Endothelial cell of umbilical vein (primary cell): ENCODE data around the gene PALD1. TPM values are rescaled to one million over a fixed set of nuclear protein-coding genes. Genes with fewer than 3 reads are reported as not detected.

Experiments
- BruUV-seq: library from RNA; stranded (reverse); fragments of 400-500 nt; replicated peaks from 2 replicates; lab custom pipeline; 2021; lab: Mats Ljungman, UMichigan
- CTCF ChIA-PET: fragments of 300-600, 350-600 bp; sonication (Branson Sonifier 250); formaldehyde crosslinking; loops from one replicate; lab custom pipeline; 2021; ENCODE audit warnings: antibody characterized with exemption, inconsistent platforms; lab: Charles Lee
- POLR2A ChIA-PET: fragments of 300-600, 350-600 bp; sonication (Branson Sonifier 250); formaldehyde crosslinking; loops from one replicate; lab custom pipeline; 2021; ENCODE audit warnings: antibody characterized with exemption, inconsistent platforms; lab: Charles Lee
- DNase-seq: peaks from one replicate; pipeline ENCODE4 v3.0.0-alpha.2; 2011; ENCODE audit warnings: low read depth, low spot score
- FAIRE-seq: peaks from 2 replicates; lab custom pipeline; 2011; peaks lifted over from hg19 to GRCh38; lab: Jason Lieb, UNC
- H2AFZ ChIP-seq: 2 replicates; pipeline ENCODE4 v1.6.0; 2012; ENCODE audit warnings: low read depth, low read length, control low read depth, inconsistent platforms
- H3K27ac ChIP-seq: 2 replicates; pipeline ENCODE4 v1.5.1; 2011; ENCODE audit warnings: low read depth, mild to moderate bottlenecking, control low read depth, low read length, moderate library complexity; ENCODE audit not compliant: insufficient read depth
- H3K27me3 ChIP-seq, 2 experiments: 2 replicates each; pipeline versions ENCODE4 v1.6.0 to v1.6.1; 2011; ENCODE audit warnings: low read length in 2 of 2, mixed read lengths in 1 of 2; ENCODE audit not compliant: control insufficient read depth in 2 of 2, insufficient read depth in 2 of 2
- H3K36me3 ChIP-seq, 2 experiments: 2 replicates in 1 of 2; 3 replicates in 1 of 2; pipeline ENCODE4 v1.5.1; 2011; ENCODE audit warnings: low read length in 2 of 2, mild to moderate bottlenecking in 1 of 2, moderate library complexity in 1 of 2; ENCODE audit not compliant: control insufficient read depth in 2 of 2, insufficient read depth in 2 of 2; ENCODE audit errors: extremely low read depth in 1 of 2
- H3K4me1 ChIP-seq: 3 replicates; pipeline ENCODE4 v1.5.1; 2011; ENCODE audit warnings: mild to moderate bottlenecking, low read length; ENCODE audit not compliant: control insufficient read depth, insufficient read depth; ENCODE audit errors: extremely low read depth
- H3K4me2 ChIP-seq: 2 replicates; pipeline ENCODE4 v1.6.1; 2011; ENCODE audit warnings: low read length, control low read depth, mixed read lengths; ENCODE audit not compliant: insufficient read depth
- H3K4me3 ChIP-seq, 3 experiments: fragments of 200-600 bp in 1 of 3; sonication (generic), shearing (Covaris generic) in 1 of 3; replicated peaks in 1 of 3; 2 replicates each; pipeline ENCODE4 v1.5.1; 2011 to 2016; ENCODE audit warnings: control low read depth in 3 of 3, low read length in 3 of 3, mild to moderate bottlenecking in 2 of 3, inconsistent platforms in 1 of 3, low read depth in 1 of 3, moderate library complexity in 1 of 3; ENCODE audit not compliant: insufficient read depth in 1 of 3
- H3K79me2 ChIP-seq: 2 replicates; pipeline ENCODE4 v1.6.0; 2012; ENCODE audit warnings: low read length, inconsistent platforms; ENCODE audit not compliant: control insufficient read depth, insufficient read depth
- H3K9ac ChIP-seq: replicated peaks from 2 replicates; pipeline ENCODE3; 2011; ENCODE audit warnings: low read length, control low read depth; ENCODE audit not compliant: insufficient read depth; ENCODE audit errors: extremely low read depth
- H3K9me1 ChIP-seq: replicated peaks from 3 replicates; pipeline ENCODE4 v1.6.0; 2011; ENCODE audit warnings: mild to moderate bottlenecking, low read length; ENCODE audit not compliant: control insufficient read depth, insufficient read depth; ENCODE audit errors: extremely low read depth
- H3K9me3 ChIP-seq: replicated peaks from 2 replicates; pipeline ENCODE4 v1.5.1; 2012; ENCODE audit warnings: low read length, inconsistent platforms; ENCODE audit not compliant: control insufficient read depth, insufficient read depth
- H4K20me1 ChIP-seq: replicated peaks from 2 replicates; pipeline ENCODE3; 2011; ENCODE audit warnings: mild to moderate bottlenecking, low read length; ENCODE audit not compliant: control insufficient read depth, insufficient read depth; ENCODE audit errors: extremely low read depth
- CTCF ChIP-seq, 2 donors: IDR thresholded peaks; 1 replicate in 1 of 2; 2 replicates in 1 of 2; pipeline ENCODE4 v1.5.1; 2011; ENCODE audit warnings: low read length in 2 of 2, mild to moderate bottlenecking in 2 of 2, moderate library complexity in 2 of 2, control low read depth in 1 of 2, inconsistent platforms in 1 of 2, low read depth in 1 of 2; ENCODE audit not compliant: insufficient read depth in 1 of 2; ENCODE audit errors: extremely low read depth in 1 of 2
- EZH2 ChIP-seq: IDR thresholded peaks from 2 replicates; pipeline ENCODE4 v1.6.1; 2012; ENCODE audit warnings: borderline replicate concordance, low read depth, mild to moderate bottlenecking, moderate library complexity, low read length, inconsistent platforms; ENCODE audit not compliant: severe bottlenecking
- FOS ChIP-seq: IDR thresholded peaks from 2 replicates; pipeline ENCODE4 v1.6.1; 2011; ENCODE audit warnings: mild to moderate bottlenecking, low read length, moderate library complexity, borderline replicate concordance; ENCODE audit not compliant: insufficient read depth
- GATA2 ChIP-seq: IDR thresholded peaks from 2 replicates; pipeline ENCODE4 v1.7.0; 2011; ENCODE audit warnings: low read depth, mild to moderate bottlenecking, moderate library complexity, mixed read lengths, low read length; ENCODE audit not compliant: insufficient read length, insufficient read depth
- JUN ChIP-seq: IDR thresholded peaks from 2 replicates; pipeline ENCODE4 v1.6.1; 2011; ENCODE audit warnings: borderline replicate concordance, low read depth; ENCODE audit not compliant: insufficient read length, insufficient read depth
- MAX ChIP-seq: IDR thresholded peaks from 2 replicates; pipeline ENCODE4 v1.6.1; 2011; ENCODE audit not compliant: insufficient read depth, insufficient read length
- MYC ChIP-seq: IDR thresholded peaks from one replicate; pipeline ENCODE4 v1.6.1; 2011; ENCODE audit warnings: mild to moderate bottlenecking, low read depth, low read length
- POLR2A ChIP-seq: IDR thresholded peaks from 2 replicates; pipeline ENCODE4 v1.6.1; 2012; ENCODE audit warnings: low read depth, mild to moderate bottlenecking, control low read depth, low read length
- POLR2AphosphoS5 ChIP-seq: IDR thresholded peaks from 2 replicates; pipeline ENCODE4 v1.6.1; 2012; ENCODE audit warnings: low read depth, mild to moderate bottlenecking, control low read depth, low read length, moderate library complexity; ENCODE audit not compliant: insufficient read depth
- dilution Hi-C: fragments of 300-500 bp; cut with MboI; formaldehyde crosslinking; loops from one replicate; pipeline ENCODE4 v1.15.0; 2019; ENCODE audit warnings: low sequenced_read_pairs; ENCODE audit not compliant: extremely low pct_ligation_motif_present
- intact Hi-C: fragments of 100-400 bp; cut with micrococcal nuclease; formaldehyde crosslinking; loops from one replicate; pipeline ENCODE4 v1.10.0; 2022
- polyA plus RNA-seq, 4 experiments: library from polyadenylated mRNA; depleted of rRNA in 3 of 4; stranded (reverse) in 3 of 4; unstranded in 1 of 4; fragments of >200 nt; gene quantifications; 2 replicates each; pipeline versions ENCODE4 v1.2.1 to v1.2.3, GENCODE V29; 2011 to 2012; ENCODE audit warnings: missing spikeins in 1 of 4
- total RNA-seq: library from RNA; stranded (reverse); gene quantifications from 2 replicates; pipeline ENCODE4 v1.2.3, GENCODE V29; 2021

Gene PALD1
- total and polyA plus RNA-seq, 2 donors (not counting 3 experiments of a cell fraction or from before 2014, with no cell fraction given), result 16.6 to 73.3 TPM

- FAIRE-seq, result no peak
- peaks cover 0 to 4% of the 10 kb centered on the region in 2 experiments for H3K27me3 ChIP-seq
- dilution Hi-C loops, result no loop called here
Measured at GRCh38 chr10:70476249-70477035, 2.1 kb upstream of the PALD1 start.

More at GRCh38 chr10:70476249-70477035, 2.1 kb upstream of the PALD1 start:
- BruUV-seq, result no TSS peak
- no peaks in the 10 kb centered on the region for H4K20me1 ChIP-seq
- H3K9ac ChIP-seq, result no peak overlapping the region
- H3K36me3 ChIP-seq, result no peaks in the 10 kb centered on the region
- POLR2A ChIA-PET, result no interaction called here
- no peak overlapping the region for H3K27ac ChIP-seq
- intact Hi-C loops, result no loop called here
- no peak for DNase-seq
- H3K4me3 ChIP-seq, result no peak overlapping the region
- H2AFZ ChIP-seq, result no peak overlapping the region
- CTCF ChIA-PET, result interaction anchor here (1.1 to 2.9 kb wide), 3 partner anchors 16 to 73 kb away, joined by 5 to 16 read pairs (median 7); no protein-coding TSS in a partner anchor
- H3K79me2 ChIP-seq, result peaks cover 3% of the 10 kb centered on the region
- no peaks in the 10 kb centered on the region for H3K9me3 ChIP-seq
- TF ChIP-seq GATA2, result no peak
- TF ChIP-seq MAX, result no peak
- TF ChIP-seq JUN, result no peak
- TF ChIP-seq EZH2, result no peak
- TF ChIP-seq CTCF (IDR thresholded peaks at IDR 0.05; ENCODE audit: extremely low read depth in 1 of 2, insufficient read depth in 1 of 2, low read depth in 1 of 2, low read length in 2 of 2), result no peak
- TF ChIP-seq MYC, result no peak
- TF ChIP-seq POLR2A, result no peak
- TF ChIP-seq FOS, result no peak
- no peak for TF ChIP-seq POLR2AphosphoS5
- no peak overlapping the region for H3K4me2 ChIP-seq
- peaks cover 32% of the 10 kb centered on the region for H3K4me1 ChIP-seq
- H3K9me1 ChIP-seq, result no peaks in the 10 kb centered on the region
